Astrocyte of the cerebellum (primary cell): ENCODE measurements around the gene GP9.
"Not testable (repeated sequence)": the region's sequence is repeated elsewhere in the genome, so short reads cannot be mapped to it uniquely, and the experiment has no call there.

Experiments
- DNase-seq: peaks from one replicate; pipeline ENCODE4 v3.0.0-alpha.2; 2011; ENCODE audit warnings: low read depth
- H3K4me3 ChIP-seq: 2 replicates; pipeline ENCODE4 v1.5.1; 2011; ENCODE audit warnings: mild to moderate bottlenecking, low read depth, low read length, moderate library complexity
- CTCF ChIP-seq: IDR thresholded peaks from 2 replicates; pipeline ENCODE4 v1.5.1; 2012; ENCODE audit warnings: low read length, low read depth, moderate library complexity, mild to moderate bottlenecking; ENCODE audit errors: missing control alignments
- in situ Hi-C: cut with HindIII; loops from 2 replicates; pipeline ENCODE4 v1.10.0; 2017; ENCODE audit warnings: low sequenced_read_pairs

GP9 gene

DNA sequence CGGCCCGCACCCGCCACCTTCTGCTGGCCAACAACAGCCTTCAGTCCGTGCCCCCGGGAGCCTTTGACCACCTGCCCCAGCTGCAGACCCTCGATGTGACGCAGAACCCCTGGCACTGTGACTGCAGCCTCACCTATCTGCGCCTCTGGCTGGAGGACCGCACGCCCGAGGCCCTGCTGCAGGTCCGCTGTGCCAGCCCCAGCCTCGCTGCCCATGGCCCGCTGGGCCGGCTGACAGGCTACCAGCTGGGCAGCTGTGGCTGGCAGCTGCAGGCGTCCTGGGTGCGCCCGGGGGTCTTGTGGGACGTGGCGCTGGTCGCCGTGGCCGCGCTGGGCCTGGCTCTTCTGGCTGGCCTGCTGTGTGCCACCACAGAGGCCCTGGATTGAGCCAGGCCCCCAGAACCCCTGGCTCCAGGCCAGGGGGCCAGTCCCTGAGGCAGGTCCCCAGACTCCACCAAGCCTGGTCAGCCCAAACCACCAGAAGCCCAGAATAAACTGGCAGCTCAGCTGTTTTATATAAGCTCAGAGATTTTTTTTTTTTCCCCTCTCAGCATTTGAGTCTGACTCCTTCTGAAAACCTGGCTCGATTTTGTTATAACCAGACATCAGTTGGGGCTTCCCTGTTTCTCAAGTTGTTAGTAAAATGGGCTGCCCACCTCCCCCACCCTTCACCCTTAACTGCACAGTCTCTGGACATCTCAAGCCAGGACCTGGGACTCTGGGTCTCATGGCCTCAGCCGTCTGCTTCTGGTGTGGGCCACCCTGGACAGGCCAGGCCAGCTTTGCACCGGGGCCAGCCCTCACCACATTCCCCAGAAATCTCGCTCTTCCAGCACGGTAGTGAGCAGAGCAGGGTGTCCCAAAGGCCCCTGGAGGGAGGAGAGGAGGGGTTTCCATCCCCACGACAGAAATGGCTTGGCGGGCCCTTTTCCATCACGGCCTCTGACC is 1.6 kb downstream of the GP9 start:
- TF ChIP-seq CTCF = no peak
- in situ Hi-C loops = loop anchor here (5.0 kb wide), 2 partner anchors 55 to 65 kb away; no protein-coding TSS in a partner anchor
- DNase-seq = no peak
- no peak overlapping the region for H3K4me3 ChIP-seq

GRCh38 chr3:129063091-129063640 is 2.6 kb downstream of the GP9 start:
- no peak for TF ChIP-seq CTCF
- H3K4me3 ChIP-seq = no peak overlapping the region
- DNase-seq = no peak
- in situ Hi-C loops = loop anchor here (5.0 kb wide), 2 partner anchors 54 to 66 kb away; no protein-coding TSS in a partner anchor

- H3K4me3 ChIP-seq = no peak overlapping the region
- DNase-seq = no peak
- TF ChIP-seq CTCF = no peak
- in situ Hi-C loops = loop anchor here (5.0 kb wide), 2 partner anchors 53 to 67 kb away; no protein-coding TSS in a partner anchor
These were observed 3.4 kb downstream of the GP9 start for GRCh38 chr3:129063841-129064482.

DNA sequence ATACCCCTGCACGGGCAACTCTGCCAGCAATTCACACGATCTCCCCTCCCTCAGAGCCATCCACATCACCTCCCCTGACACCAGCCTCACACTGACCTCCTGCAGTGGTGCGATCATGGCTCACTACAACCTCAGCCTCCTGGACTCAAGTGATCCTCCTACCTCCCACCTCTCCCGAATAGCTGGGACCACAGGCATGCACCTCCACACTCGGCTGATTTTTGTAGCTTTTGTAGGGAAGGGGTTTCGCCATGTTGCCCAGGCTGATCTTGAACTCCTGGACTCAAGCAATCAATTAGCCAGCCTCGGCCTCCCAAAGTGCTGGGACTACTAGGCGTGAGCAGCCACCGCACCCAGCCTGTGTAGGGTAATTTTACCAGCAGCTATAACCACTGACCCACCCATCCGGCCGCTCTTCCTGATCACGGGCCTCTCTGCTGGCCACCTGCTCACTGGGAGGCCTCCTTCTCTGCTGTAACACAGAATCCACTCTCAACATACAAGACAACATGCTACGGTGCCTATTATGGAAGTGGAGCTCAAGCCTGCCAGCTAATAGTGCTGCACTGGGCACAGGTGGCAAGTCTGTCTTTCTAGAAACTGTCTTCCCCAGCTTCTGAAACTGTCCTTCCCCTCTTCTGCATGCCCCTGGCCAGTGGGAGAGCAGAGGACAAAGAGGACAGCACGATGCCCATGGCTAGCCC is 4.6 kb downstream of the GP9 start:
- no peak for DNase-seq
- in situ Hi-C loops = no loop called here
- H3K4me3 ChIP-seq = no peak overlapping the region
- no peak for TF ChIP-seq CTCF

DNA sequence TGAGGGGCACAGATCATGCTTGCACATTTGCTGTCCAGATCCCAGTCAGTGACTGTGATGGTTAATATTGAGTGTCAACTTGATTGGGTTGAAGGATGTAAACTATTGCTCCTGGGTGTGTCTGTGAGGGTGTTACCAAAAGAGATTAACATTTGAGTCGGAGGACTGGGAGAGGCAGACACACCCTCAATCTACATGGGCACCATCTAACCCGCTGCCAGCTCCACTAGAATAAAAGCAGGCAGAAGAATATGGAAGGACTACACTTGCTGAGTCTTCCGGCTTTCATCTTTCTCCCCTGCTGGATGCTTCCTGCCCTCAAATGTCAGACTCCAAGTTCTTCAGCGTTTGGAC is 5.1 kb downstream of the GP9 start:
- H3K4me3 ChIP-seq = no peak overlapping the region
- no peak for TF ChIP-seq CTCF
- in situ Hi-C loops = no loop called here
- DNase-seq = no peak

DNA sequence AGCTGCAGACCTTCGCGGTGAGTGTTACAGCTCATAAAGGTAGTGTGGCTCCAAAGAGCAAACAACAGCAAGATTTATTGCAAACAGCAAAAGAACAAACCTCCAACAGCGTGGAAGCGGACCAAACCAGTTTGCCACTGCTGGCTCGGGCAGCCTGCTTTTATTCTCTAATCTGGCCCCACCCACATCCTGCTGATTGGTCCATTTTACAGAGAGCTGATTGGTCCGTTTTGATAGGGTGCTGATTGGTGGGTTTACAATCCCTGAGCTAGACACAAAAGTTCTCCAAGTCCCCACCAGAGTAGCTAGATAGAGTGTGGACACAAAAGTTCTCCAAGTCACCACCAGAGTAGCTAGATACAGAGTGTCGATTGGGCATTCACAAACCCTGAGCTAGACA is 7.1 kb downstream of the GP9 start:
- DNase-seq, H3K4me3 ChIP-seq, in situ Hi-C loops: not testable (repeated sequence)
